HEK293 (cell line): Measurements from ENCODE around the gene FBLN5.

Experiments used
- CTCF ChIA-PET: fragments of 350-600 bp; formaldehyde crosslinking; extraction: SDS; loops from one replicate; lab custom pipeline; 2021; ENCODE audit warnings: antibody characterized with exemption; lab: Yijun Ruan, JAX
- POLR2A ChIA-PET: fragments of 300-600 bp; formaldehyde crosslinking; extraction: SDS; loops from one replicate; lab custom pipeline; 2020; ENCODE audit warnings: antibody characterized with exemption, inconsistent platforms; lab: Yijun Ruan, JAX
- H3K27ac ChIP-seq: fragments of 200-500 bp; sonication (Bioruptor generic); 2 replicates; pipeline ENCODE4 v1.5.1; 2014; ENCODE audit warnings: low read depth, low read length, control low read depth, inconsistent platforms; ENCODE audit errors: extremely low read depth
- H3K36me3 ChIP-seq, 2 experiments: fragments of 200-500 bp in 1 of 2; sonication (Bioruptor generic) in 1 of 2; 1 replicate in 1 of 2; 2 replicates in 1 of 2; pipeline ENCODE4 v1.5.1; 2014 to 2017; ENCODE audit warnings: inconsistent platforms in 2 of 2, low read length in 2 of 2; ENCODE audit not compliant: control insufficient read depth in 2 of 2, insufficient read depth in 1 of 2
- H3K4me1 ChIP-seq: fragments of 200-500 bp; sonication (Bioruptor generic); 2 replicates; pipeline ENCODE4 v1.5.1; 2014; ENCODE audit warnings: mild to moderate bottlenecking, low read length, inconsistent platforms; ENCODE audit not compliant: control insufficient read depth, insufficient read depth
- H3K4me3 ChIP-seq: 2 replicates; pipeline ENCODE4 v1.5.1; 2011; ENCODE audit warnings: low read depth, mild to moderate bottlenecking, control low read depth, low read length, moderate library complexity
- H3K9me3 ChIP-seq: fragments of 200-500 bp; sonication (Bioruptor generic); 2 replicates; pipeline ENCODE4 v1.5.1; 2014; ENCODE audit warnings: low read depth, low read length, inconsistent platforms; ENCODE audit not compliant: control insufficient read depth, insufficient read depth
- GFI1B ChIP-seq: fragments of 450-650 bp; formaldehyde crosslinking; IDR thresholded peaks from 2 replicates; pipeline ENCODE4 v1.5.1; 2016; ENCODE audit warnings: missing biosample characterization, missing genetic modification characterization
- SP7 ChIP-seq: fragments of 450-650 bp; formaldehyde crosslinking; IDR thresholded peaks from 2 replicates; pipeline ENCODE4 v1.5.1; 2016; ENCODE audit warnings: missing biosample characterization, missing genetic modification characterization
- TCF7L2 ChIP-seq: IDR thresholded peaks from 2 replicates; pipeline ENCODE4 v1.6.1; 2011; ENCODE audit warnings: low read depth, mild to moderate bottlenecking, inconsistent platforms, low read length, moderate library complexity, borderline replicate concordance
- TRIM28 ChIP-seq: IDR thresholded peaks from 2 replicates; pipeline ENCODE4 v1.6.1; 2011; ENCODE audit warnings: low read length, control low read depth, borderline replicate concordance
- ZEB2 ChIP-seq: fragments of 450-650 bp; formaldehyde crosslinking; IDR thresholded peaks from 2 replicates; pipeline ENCODE4 v1.5.1; 2016; ENCODE audit warnings: missing biosample characterization, missing genetic modification characterization
- ZIC2 ChIP-seq: fragments of 450-650 bp; formaldehyde crosslinking; IDR thresholded peaks from 2 replicates; pipeline ENCODE4 v1.5.1; 2016; ENCODE audit warnings: missing biosample characterization, missing genetic modification characterization
- ZNF157 ChIP-seq: fragments of 450-650 bp; formaldehyde crosslinking; IDR thresholded peaks from 2 replicates; pipeline ENCODE4 v1.5.1; 2016; ENCODE audit warnings: missing biosample characterization, missing genetic modification characterization
- ZNF16 ChIP-seq: fragments of 450-650 bp; formaldehyde crosslinking; IDR thresholded peaks from 2 replicates; pipeline ENCODE4 v1.5.1; 2016; ENCODE audit warnings: low read depth, missing biosample characterization, missing genetic modification characterization
- ZNF335 ChIP-seq: fragments of 450-650 bp; formaldehyde crosslinking; conservative IDR thresholded peaks from 2 replicates; pipeline ENCODE4 v1.5.1; 2016; ENCODE audit warnings: missing biosample characterization, missing genetic modification characterization
- ZNF433 ChIP-seq: fragments of 450-650 bp; formaldehyde crosslinking; IDR thresholded peaks from 2 replicates; pipeline ENCODE4 v1.5.1; 2016; ENCODE audit warnings: missing biosample characterization, missing genetic modification characterization, low read depth
- ZNF473 ChIP-seq: fragments of 450-650 bp; formaldehyde crosslinking; IDR thresholded peaks from 2 replicates; pipeline ENCODE4 v1.5.1; 2017; ENCODE audit warnings: missing biosample characterization, missing genetic modification characterization
- ZNF549 ChIP-seq: fragments of 450-650 bp; IDR thresholded peaks from 2 replicates; pipeline ENCODE4 v1.5.1; 2018; ENCODE audit warnings: missing biosample characterization, missing genetic modification characterization, mild to moderate bottlenecking, inconsistent platforms, moderate library complexity
- ZNF600 ChIP-seq: fragments of 450-650 bp; formaldehyde crosslinking; IDR thresholded peaks from 2 replicates; pipeline ENCODE4 v1.5.1; 2016; ENCODE audit warnings: missing biosample characterization, missing genetic modification characterization
- ZNF701 ChIP-seq: fragments of 450-650 bp; formaldehyde crosslinking; IDR thresholded peaks from 2 replicates; pipeline ENCODE4 v1.5.1; 2016; ENCODE audit warnings: missing biosample characterization, missing genetic modification characterization
- TF ChIP-seq, protein P1 (sequence below): fragments of 450-650 bp; formaldehyde crosslinking; IDR thresholded peaks from 2 replicates; pipeline ENCODE4 v1.5.1; 2016; ENCODE audit warnings: missing biosample characterization, missing genetic modification characterization
- TF ChIP-seq, protein P2 (sequence below): fragments of 450-650 bp; formaldehyde crosslinking; IDR thresholded peaks from 2 replicates; pipeline ENCODE4 v1.5.1; 2016; ENCODE audit warnings: missing biosample characterization, missing genetic modification characterization
- TF ChIP-seq, protein P3 (sequence below): fragments of 450-650 bp; formaldehyde crosslinking; conservative IDR thresholded peaks from 2 replicates; pipeline ENCODE4 v1.5.1; 2016; ENCODE audit warnings: low read depth, missing biosample characterization, missing genetic modification characterization
- TF ChIP-seq, protein P4 (sequence below): fragments of 450-650 bp; formaldehyde crosslinking; conservative IDR thresholded peaks from 2 replicates; pipeline ENCODE4 v1.5.1; 2016; ENCODE audit warnings: low read depth, missing biosample characterization, missing genetic modification characterization

The FBLN5 gene

DNA sequence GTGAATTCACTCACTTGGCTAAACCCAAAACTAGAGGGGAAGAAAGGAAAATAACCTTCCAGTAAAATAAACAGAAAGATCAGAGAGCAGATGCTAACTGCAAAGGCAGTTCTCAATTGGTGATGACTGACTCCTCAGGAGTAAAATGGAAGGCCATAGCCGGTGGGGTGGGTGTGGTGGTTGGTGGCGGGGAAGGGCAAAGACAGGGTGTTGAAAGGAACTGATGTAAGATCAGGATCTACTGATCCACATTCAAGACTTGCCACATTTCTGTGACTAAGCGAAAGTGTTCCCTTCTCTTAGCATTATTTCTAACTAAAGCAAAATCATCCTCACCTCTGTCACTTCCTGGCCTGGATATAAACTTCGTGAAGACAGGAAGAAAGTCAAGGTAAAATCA lies 53.8 kb downstream of the FBLN5 start:
- no peaks in the 10 kb centered on the region for H3K36me3 ChIP-seq
- POLR2A ChIA-PET: no interaction called here
- TF ChIP-seq ZNF335 (tag by site-specific recombination) (no peak), GFI1B (tag by site-specific recombination) (no peak), ZNF433 (tag by site-specific recombination) (no peak), ZNF600 (tag by site-specific recombination) (no peak), ZIC2 (no peak), ZNF157 (tag by site-specific recombination) (no peak), TCF7L2 (no peak), SP7 (tag by site-specific recombination) (no peak), ZNF701 (tag by site-specific recombination) (no peak), ZEB2 (tag by site-specific recombination) (no peak), ZNF473 (tag by site-specific recombination) (no peak), ZNF549 (tag by site-specific recombination) (no peak), ZNF16 (tag by site-specific recombination) (no peak), TRIM28 (no peak)
- TF ChIP-seq, protein P1, sequence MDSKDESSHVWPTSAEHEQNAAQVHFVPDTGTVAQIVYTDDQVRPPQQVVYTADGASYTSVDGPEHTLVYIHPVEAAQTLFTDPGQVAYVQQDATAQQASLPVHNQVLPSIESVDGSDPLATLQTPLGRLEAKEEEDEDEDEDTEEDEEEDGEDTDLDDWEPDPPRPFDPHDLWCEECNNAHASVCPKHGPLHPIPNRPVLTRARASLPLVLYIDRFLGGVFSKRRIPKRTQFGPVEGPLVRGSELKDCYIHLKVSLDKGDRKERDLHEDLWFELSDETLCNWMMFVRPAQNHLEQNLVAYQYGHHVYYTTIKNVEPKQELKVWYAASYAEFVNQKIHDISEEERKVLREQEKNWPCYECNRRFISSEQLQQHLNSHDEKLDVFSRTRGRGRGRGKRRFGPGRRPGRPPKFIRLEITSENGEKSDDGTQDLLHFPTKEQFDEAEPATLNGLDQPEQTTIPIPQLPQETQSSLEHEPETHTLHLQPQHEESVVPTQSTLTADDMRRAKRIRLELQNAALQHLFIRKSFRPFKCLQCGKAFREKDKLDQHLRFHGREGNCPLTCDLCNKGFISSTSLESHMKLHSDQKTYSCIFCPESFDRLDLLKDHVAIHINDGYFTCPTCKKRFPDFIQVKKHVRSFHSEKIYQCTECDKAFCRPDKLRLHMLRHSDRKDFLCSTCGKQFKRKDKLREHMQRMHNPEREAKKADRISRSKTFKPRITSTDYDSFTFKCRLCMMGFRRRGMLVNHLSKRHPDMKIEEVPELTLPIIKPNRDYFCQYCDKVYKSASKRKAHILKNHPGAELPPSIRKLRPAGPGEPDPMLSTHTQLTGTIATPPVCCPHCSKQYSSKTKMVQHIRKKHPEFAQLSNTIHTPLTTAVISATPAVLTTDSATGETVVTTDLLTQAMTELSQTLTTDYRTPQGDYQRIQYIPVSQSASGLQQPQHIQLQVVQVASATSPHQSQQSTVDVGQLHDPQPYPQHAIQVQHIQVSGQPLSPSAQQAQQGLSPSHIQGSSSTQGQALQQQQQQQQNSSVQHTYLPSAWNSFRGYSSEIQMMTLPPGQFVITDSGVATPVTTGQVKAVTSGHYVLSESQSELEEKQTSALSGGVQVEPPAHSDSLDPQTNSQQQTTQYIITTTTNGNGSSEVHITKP (tag by site-specific recombination): no peak
- TF ChIP-seq, protein P2, sequence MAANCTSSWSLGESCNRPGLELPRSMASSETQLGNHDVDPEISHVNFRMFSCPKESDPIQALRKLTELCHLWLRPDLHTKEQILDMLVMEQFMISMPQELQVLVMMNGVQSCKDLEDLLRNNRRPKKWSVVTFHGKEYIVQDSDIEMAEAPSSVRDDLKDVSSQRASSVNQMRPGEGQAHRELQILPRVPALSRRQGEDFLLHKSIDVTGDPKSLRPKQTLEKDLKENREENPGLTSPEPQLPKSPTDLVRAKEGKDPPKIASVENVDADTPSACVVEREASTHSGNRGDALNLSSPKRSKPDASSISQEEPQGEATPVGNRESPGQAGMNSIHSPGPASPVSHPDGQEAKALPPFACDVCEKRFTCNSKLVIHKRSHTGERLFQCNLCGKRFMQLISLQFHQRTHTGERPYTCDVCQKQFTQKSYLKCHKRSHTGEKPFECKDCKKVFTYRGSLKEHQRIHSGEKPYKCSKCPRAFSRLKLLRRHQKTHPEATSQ (tag by site-specific recombination): no peak
- TF ChIP-seq, protein P3, sequence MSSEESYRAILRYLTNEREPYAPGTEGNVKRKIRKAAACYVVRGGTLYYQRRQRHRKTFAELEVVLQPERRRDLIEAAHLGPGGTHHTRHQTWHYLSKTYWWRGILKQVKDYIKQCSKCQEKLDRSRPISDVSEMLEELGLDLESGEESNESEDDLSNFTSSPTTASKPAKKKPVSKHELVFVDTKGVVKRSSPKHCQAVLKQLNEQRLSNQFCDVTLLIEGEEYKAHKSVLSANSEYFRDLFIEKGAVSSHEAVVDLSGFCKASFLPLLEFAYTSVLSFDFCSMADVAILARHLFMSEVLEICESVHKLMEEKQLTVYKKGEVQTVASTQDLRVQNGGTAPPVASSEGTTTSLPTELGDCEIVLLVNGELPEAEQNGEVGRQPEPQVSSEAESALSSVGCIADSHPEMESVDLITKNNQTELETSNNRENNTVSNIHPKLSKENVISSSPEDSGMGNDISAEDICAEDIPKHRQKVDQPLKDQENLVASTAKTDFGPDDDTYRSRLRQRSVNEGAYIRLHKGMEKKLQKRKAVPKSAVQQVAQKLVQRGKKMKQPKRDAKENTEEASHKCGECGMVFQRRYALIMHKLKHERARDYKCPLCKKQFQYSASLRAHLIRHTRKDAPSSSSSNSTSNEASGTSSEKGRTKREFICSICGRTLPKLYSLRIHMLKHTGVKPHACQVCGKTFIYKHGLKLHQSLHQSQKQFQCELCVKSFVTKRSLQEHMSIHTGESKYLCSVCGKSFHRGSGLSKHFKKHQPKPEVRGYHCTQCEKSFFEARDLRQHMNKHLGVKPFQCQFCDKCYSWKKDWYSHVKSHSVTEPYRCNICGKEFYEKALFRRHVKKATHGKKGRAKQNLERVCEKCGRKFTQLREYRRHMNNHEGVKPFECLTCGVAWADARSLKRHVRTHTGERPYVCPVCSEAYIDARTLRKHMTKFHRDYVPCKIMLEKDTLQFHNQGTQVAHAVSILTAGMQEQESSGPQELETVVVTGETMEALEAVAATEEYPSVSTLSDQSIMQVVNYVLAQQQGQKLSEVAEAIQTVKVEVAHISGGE: no peak
- TF ChIP-seq, protein P4, sequence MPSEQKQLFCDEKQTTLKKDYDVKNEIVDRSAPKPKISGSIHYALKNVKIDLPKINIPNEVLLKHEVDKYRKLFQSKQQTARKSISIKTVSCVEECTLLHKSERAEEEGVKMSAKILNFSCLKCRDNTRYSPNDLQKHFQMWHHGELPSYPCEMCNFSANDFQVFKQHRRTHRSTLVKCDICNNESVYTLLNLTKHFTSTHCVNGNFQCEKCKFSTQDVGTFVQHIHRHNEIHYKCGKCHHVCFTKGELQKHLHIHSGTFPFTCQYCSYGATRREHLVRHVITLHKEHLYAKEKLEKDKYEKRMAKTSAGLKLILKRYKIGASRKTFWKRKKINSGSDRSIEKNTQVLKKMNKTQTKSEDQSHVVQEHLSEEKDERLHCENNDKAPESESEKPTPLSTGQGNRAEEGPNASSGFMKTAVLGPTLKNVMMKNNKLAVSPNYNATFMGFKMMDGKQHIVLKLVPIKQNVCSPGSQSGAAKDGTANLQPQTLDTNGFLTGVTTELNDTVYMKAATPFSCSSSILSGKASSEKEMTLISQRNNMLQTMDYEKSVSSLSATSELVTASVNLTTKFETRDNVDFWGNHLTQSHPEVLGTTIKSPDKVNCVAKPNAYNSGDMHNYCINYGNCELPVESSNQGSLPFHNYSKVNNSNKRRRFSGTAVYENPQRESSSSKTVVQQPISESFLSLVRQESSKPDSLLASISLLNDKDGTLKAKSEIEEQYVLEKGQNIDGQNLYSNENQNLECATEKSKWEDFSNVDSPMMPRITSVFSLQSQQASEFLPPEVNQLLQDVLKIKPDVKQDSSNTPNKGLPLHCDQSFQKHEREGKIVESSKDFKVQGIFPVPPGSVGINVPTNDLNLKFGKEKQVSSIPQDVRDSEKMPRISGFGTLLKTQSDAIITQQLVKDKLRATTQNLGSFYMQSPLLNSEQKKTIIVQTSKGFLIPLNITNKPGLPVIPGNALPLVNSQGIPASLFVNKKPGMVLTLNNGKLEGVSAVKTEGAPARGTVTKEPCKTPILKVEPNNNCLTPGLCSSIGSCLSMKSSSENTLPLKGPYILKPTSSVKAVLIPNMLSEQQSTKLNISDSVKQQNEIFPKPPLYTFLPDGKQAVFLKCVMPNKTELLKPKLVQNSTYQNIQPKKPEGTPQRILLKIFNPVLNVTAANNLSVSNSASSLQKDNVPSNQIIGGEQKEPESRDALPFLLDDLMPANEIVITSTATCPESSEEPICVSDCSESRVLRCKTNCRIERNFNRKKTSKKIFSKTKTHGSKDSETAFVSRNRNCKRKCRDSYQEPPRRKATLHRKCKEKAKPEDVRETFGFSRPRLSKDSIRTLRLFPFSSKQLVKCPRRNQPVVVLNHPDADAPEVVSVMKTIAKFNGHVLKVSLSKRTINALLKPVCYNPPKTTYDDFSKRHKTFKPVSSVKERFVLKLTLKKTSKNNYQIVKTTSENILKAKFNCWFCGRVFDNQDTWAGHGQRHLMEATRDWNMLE: no peak
- H3K4me3 ChIP-seq: no peak overlapping the region
- no peaks in the 10 kb centered on the region; the same call in 1 of the 2 replicates for H3K4me1 ChIP-seq
- no peak overlapping the region for H3K27ac ChIP-seq
- CTCF ChIA-PET: interaction anchor here (0.6 to 1.3 kb wide), 7 partner anchors 9 to 839 kb away, joined by 3 to 5 read pairs (median 4); no protein-coding TSS in a partner anchor
- no peaks in the 10 kb centered on the region for H3K9me3 ChIP-seq
